ENCODE data around the gene ALDH2. TPM values are rescaled to one million over a fixed set of nuclear protein-coding genes. Genes with fewer than 3 reads are reported as not detected.

The ALDH2 gene
- total and polyA plus RNA-seq, 2 experiments from 2014 or later: 21.7 to 38.5 TPM

GRCh38 chr12:111791507-111791906, 24.8 kb downstream of the ALDH2 start:
- Histone ChIP-seq H3K9me2 (ENCODE audit: insufficient read depth) (no peaks in the 10 kb centered on the region), H3K27ac (no peak overlapping the region), H3K4me3 (no peak overlapping the region), H3K9ac (no peak overlapping the region), H3K4me1 (ENCODE audit: insufficient read depth) (peaks cover 4% of the 10 kb centered on the region), H3F3A (ENCODE audit: insufficient read depth) (no peaks in the 10 kb centered on the region), H4K20me1 (ENCODE audit: insufficient read depth) (no peaks in the 10 kb centered on the region), H3K27me3 (replicated peaks; ENCODE audit: insufficient read depth) (no peaks in the 10 kb centered on the region), H3K9me3 (ENCODE audit: low read depth) (no peaks in the 10 kb centered on the region), H3K79me2 (ENCODE audit: insufficient read depth) (no peaks in the 10 kb centered on the region), H3K36me3 (ENCODE audit: low read depth) (no peaks in the 10 kb centered on the region), H2AFZ (no peak overlapping the region), H3K4me2 (ENCODE audit: unreplicated experiment) (no peak overlapping the region)
- DNase-seq: no peak
- in situ Hi-C loops (cut with MboI): no loop called here
- WGBS, 2 experiments (ENCODE audit: low coverage in 1 of 2, low lambda C conversion rate in 2 of 2, missing lambda C conversion rate in 2 of 2): 83 to 89% methylated on average over 8 of the region's 8 CpGs
- TF ChIP-seq EZH2 (IDR thresholded peaks at IDR 0.05; ENCODE audit: insufficient read depth, poor library complexity, severe bottlenecking) (no peak), EZH2phosphoT487 (IDR thresholded peaks at IDR 0.05; ENCODE audit: insufficient read depth, low read depth) (no peak)

DNA sequence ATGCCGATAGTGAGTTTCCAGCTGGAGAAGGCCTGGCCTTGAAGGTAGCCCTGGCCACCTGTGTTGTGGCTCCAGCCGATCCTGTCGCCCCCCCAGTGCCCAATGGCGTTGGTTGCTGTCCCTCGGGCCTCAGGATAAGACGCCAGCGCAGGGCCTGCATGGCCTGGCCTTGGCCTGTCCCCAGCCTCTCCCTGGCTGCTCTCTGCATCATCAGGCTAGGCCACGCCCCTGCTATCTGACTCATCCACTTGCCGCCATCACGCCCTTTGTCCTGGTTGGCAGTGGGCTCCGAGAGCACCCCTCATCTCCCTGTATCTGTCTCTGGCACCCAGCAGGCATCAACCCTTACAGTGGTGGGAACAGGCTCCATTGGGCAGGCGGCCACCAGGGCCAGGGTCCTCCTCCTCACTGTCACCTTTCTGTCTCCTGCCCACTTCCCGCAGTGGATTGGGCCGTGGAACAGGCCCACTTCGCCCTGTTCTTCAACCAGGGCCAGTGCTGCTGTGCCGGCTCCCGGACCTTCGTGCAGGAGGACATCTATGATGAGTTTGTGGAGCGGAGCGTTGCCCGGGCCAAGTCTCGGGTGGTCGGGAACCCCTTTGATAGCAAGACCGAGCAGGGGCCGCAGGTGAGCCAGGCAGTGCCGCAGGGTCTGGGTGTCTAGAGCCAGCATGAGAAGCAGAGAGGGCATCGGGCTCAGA, 25.6 kb downstream of the ALDH2 start:
- DNase-seq: peak; percentile 62
- in situ Hi-C loops (cut with MboI): no loop called here
- TF ChIP-seq EZH2 (IDR thresholded peaks at IDR 0.05; ENCODE audit: insufficient read depth, poor library complexity, severe bottlenecking) (no peak), EZH2phosphoT487 (IDR thresholded peaks at IDR 0.05; ENCODE audit: insufficient read depth, low read depth) (no peak)
- H3K27me3 ChIP-seq (replicated peaks; ENCODE audit: insufficient read depth): no peaks in the 10 kb centered on the region
- no peaks in the 10 kb centered on the region for H3K9me3 ChIP-seq (ENCODE audit: low read depth)
- no peaks in the 10 kb centered on the region for H3F3A ChIP-seq (ENCODE audit: insufficient read depth)
- no peak overlapping the region for H2AFZ ChIP-seq
- H4K20me1 ChIP-seq (ENCODE audit: insufficient read depth): no peaks in the 10 kb centered on the region
- no peaks in the 10 kb centered on the region for H3K79me2 ChIP-seq (ENCODE audit: insufficient read depth)
- H3K4me1 ChIP-seq (ENCODE audit: insufficient read depth): peaks cover 4% of the 10 kb centered on the region
- no peak overlapping the region for H3K4me2 ChIP-seq (ENCODE audit: unreplicated experiment)
- WGBS, 2 experiments (ENCODE audit: low coverage in 1 of 2, low lambda C conversion rate in 2 of 2, missing lambda C conversion rate in 2 of 2): 84 to 90% methylated on average over 25 to 26 of the region's 27 CpGs
- no peak overlapping the region for H3K9ac ChIP-seq
- H3K27ac ChIP-seq: no peak overlapping the region
- no peaks in the 10 kb centered on the region for H3K36me3 ChIP-seq (ENCODE audit: low read depth)
- H3K9me2 ChIP-seq (ENCODE audit: insufficient read depth): no peaks in the 10 kb centered on the region
- H3K4me3 ChIP-seq: no peak overlapping the region

DNA sequence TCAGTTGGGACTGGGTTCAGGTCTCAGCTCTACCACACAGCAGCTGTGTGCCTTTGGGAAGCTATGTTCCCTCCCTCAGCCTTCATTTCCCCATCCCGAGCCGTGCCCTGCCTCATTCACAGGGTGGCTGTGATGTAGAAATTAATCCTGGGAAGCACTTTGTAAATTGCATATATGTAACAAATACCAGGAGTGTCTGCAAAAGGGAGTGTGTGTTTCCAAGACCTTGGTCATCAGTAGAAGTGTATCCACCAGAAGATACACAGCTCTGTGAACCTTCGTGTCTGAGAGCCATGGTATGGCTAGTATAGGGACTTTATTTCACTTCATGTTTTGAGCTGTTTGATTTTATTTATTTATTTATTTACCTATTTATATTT, 26.1 kb downstream of the ALDH2 start:
- in situ Hi-C loops (cut with MboI): no loop called here
- H3K79me2 ChIP-seq (ENCODE audit: insufficient read depth): no peaks in the 10 kb centered on the region
- no peak for TF ChIP-seq EZH2 (IDR thresholded peaks at IDR 0.05; ENCODE audit: insufficient read depth, poor library complexity, severe bottlenecking)
- no peak for TF ChIP-seq EZH2phosphoT487 (IDR thresholded peaks at IDR 0.05; ENCODE audit: insufficient read depth, low read depth)
- no peak overlapping the region for H3K4me3 ChIP-seq
- no peak overlapping the region for H2AFZ ChIP-seq
- H3K9me3 ChIP-seq (ENCODE audit: low read depth): no peaks in the 10 kb centered on the region
- no peaks in the 10 kb centered on the region for H4K20me1 ChIP-seq (ENCODE audit: insufficient read depth)
- H3K9ac ChIP-seq: no peak overlapping the region
- H3K27me3 ChIP-seq (replicated peaks; ENCODE audit: insufficient read depth): no peaks in the 10 kb centered on the region
- no peak overlapping the region for H3K27ac ChIP-seq
- H3K4me2 ChIP-seq (ENCODE audit: unreplicated experiment): no peak overlapping the region
- H3K36me3 ChIP-seq (ENCODE audit: low read depth): no peaks in the 10 kb centered on the region
- no peaks in the 10 kb centered on the region for H3K9me2 ChIP-seq (ENCODE audit: insufficient read depth)
- H3K4me1 ChIP-seq (ENCODE audit: insufficient read depth): peaks cover 4% of the 10 kb centered on the region
- H3F3A ChIP-seq (ENCODE audit: insufficient read depth): no peaks in the 10 kb centered on the region
- 81 to 85% methylated on average over 3 of the region's 3 CpGs for WGBS, 2 experiments (ENCODE audit: low coverage in 1 of 2, low lambda C conversion rate in 2 of 2, missing lambda C conversion rate in 2 of 2)
- no peak for DNase-seq

DNA sequence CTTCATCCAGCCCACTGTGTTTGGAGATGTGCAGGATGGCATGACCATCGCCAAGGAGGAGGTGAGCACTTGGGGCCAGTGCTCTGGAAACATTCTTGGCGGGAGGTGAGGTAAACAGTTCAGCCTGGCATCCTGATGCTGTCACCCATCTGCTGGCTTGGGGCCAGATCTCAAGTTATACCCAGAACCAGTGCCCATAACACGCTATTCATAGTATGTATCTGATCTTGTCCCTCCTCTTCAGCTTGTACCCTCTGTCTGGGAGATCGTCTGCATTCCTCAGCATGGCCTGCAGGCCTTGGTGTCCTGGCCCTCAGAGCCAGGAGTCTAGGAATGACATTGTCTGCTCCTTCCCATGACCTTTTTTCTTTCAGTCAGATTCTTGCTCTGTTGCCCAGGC, 31.4 kb downstream of the ALDH2 start:
- Histone ChIP-seq H3K36me3 (ENCODE audit: low read depth) (no peaks in the 10 kb centered on the region), H2AFZ (no peak overlapping the region), H3F3A (ENCODE audit: insufficient read depth) (no peaks in the 10 kb centered on the region), H4K20me1 (ENCODE audit: insufficient read depth) (no peaks in the 10 kb centered on the region), H3K4me2 (ENCODE audit: unreplicated experiment) (no peak overlapping the region), H3K4me3 (no peak overlapping the region), H3K9ac (no peak overlapping the region), H3K4me1 (ENCODE audit: insufficient read depth) (no peaks in the 10 kb centered on the region), H3K9me2 (ENCODE audit: insufficient read depth) (no peaks in the 10 kb centered on the region), H3K79me2 (ENCODE audit: insufficient read depth) (no peaks in the 10 kb centered on the region), H3K27me3 (replicated peaks; ENCODE audit: insufficient read depth) (no peaks in the 10 kb centered on the region), H3K27ac (no peak overlapping the region), H3K9me3 (ENCODE audit: low read depth) (no peaks in the 10 kb centered on the region)
- TF ChIP-seq EZH2phosphoT487 (IDR thresholded peaks at IDR 0.05; ENCODE audit: insufficient read depth, low read depth) (no peak), EZH2 (IDR thresholded peaks at IDR 0.05; ENCODE audit: insufficient read depth, poor library complexity, severe bottlenecking) (no peak)
- 80 to 85% methylated on average over 4 of the region's 4 CpGs for WGBS, 2 experiments (ENCODE audit: low coverage in 1 of 2, low lambda C conversion rate in 2 of 2, missing lambda C conversion rate in 2 of 2)
- no peak for DNase-seq
- in situ Hi-C loops (cut with MboI): no loop called here

Measured in GM23248 (cell line).